ENCODE data around the gene CXCL14. TPM values are rescaled to one million over a fixed set of nuclear protein-coding genes. Genes with fewer than 3 reads are reported as not detected.

Gene CXCL14
- polyA plus RNA-seq, 1 of the 3 experiments (the other 2 are of a cell fraction): 0.05 TPM

- Histone ChIP-seq H3K4me2 (no peak overlapping the region), H3K9ac (no peak overlapping the region), H3K9me3 (no peaks in the 10 kb centered on the region), H4K20me1 (ENCODE audit: insufficient read depth) (no peaks in the 10 kb centered on the region), H3K4me3 (ENCODE audit: low read depth in 2 of 2, low read length in 1 of 2) (no peak overlapping the region), H3K9me2 (no peaks in the 10 kb centered on the region), H3K27ac (ENCODE audit: low read depth in 2 of 2, low read length in 1 of 2) (no peak overlapping the region), H3F3A (replicated peaks; ENCODE audit: insufficient read depth) (no peaks in the 10 kb centered on the region), H3K27me3 (ENCODE audit: insufficient read depth) (peaks cover 91% of the 10 kb centered on the region), H3K79me2 (ENCODE audit: insufficient read depth) (no peaks in the 10 kb centered on the region), H2AFZ (ENCODE audit: low read depth) (no peak overlapping the region), H3K4me1 (ENCODE audit: control insufficient read depth in 1 of 2, insufficient read depth in 2 of 2, low read depth in 1 of 2, low read length in 1 of 2) (no peaks in the 10 kb centered on the region; a peak in 1 of 4 replicates), H3K36me3 (replicated peaks in 1 of 2; ENCODE audit: control insufficient read depth in 1 of 2, insufficient read depth in 2 of 2, low read length in 1 of 2) (no peaks in the 10 kb centered on the region)
- CTCF ChIA-PET: interaction anchor here (0.8 to 13.1 kb wide), 3 partner anchors 16 to 285 kb away, joined by 3 to 791 read pairs (median 4); no protein-coding TSS in a partner anchor
- no peak for DNase-seq
- 75% methylated on average over 17 of the region's 17 CpGs for WGBS (ENCODE audit: low lambda C conversion rate)
- no peak for TF ChIP-seq MAX (IDR thresholded peaks at IDR 0.05; ENCODE audit: low read depth)
- no peak for TF ChIP-seq ZBTB33 (IDR thresholded peaks at IDR 0.05; ENCODE audit: borderline replicate concordance, low read depth)
- no peak for TF ChIP-seq POLR2AphosphoS5 (IDR thresholded peaks at IDR 0.05; ENCODE audit: low read depth, low read length)
- TF ChIP-seq USF2 (IDR thresholded peaks at IDR 0.05; ENCODE audit: borderline replicate concordance, low read depth, low read length): no peak
- no peak for TF ChIP-seq GABPA (IDR thresholded peaks at IDR 0.05; ENCODE audit: low read depth)
- TF ChIP-seq CHD2 (IDR thresholded peaks at IDR 0.05; ENCODE audit: low read length, partially characterized antibody): no peak
- no peak for TF ChIP-seq ELF1 (IDR thresholded peaks at IDR 0.05)
- no peak for TF ChIP-seq NRF1 (IDR thresholded peaks at IDR 0.05; ENCODE audit: low read depth, low read length)
- no peak for TF ChIP-seq TCF12 (IDR thresholded peaks at IDR 0.05)
- no peak for TF ChIP-seq EZH2phosphoT487 (IDR thresholded peaks at IDR 0.05; ENCODE audit: borderline replicate concordance, low read depth)
- no peak for TF ChIP-seq USF1 (IDR thresholded peaks at IDR 0.05; ENCODE audit: borderline replicate concordance, low read depth)
- TF ChIP-seq RFX5 (IDR thresholded peaks at IDR 0.05; ENCODE audit: low read length): no peak
- TF ChIP-seq FOXM1 (IDR thresholded peaks at IDR 0.05; ENCODE audit: low read depth): no peak
- TF ChIP-seq GATA2 (CRISPR knock-in tag; IDR thresholded peaks at IDR 0.05): no peak
- no peak for TF ChIP-seq RCOR1 (IDR thresholded peaks at IDR 0.05; ENCODE audit: low read length)
- TF ChIP-seq TEAD4 (IDR thresholded peaks at IDR 0.05; ENCODE audit: borderline replicate concordance, insufficient read depth): no peak
- no peak for TF ChIP-seq JUND (IDR thresholded peaks at IDR 0.05)
- TF ChIP-seq FOXJ3 (CRISPR knock-in tag; IDR thresholded peaks at IDR 0.05): no peak
- no peak for TF ChIP-seq PBX3 (IDR thresholded peaks at IDR 0.05)
- TF ChIP-seq IRF3 (IDR thresholded peaks at IDR 0.05; ENCODE audit: low read depth, low read length): no peak
- POLR2A ChIA-PET: no interaction called here
Observed at GRCh38 chr5:135545099-135545498, 33.7 kb downstream of the CXCL14 start.
